Measurements from ENCODE around the gene ESYT1.
A peak's percentile ranks its signal among the peaks of the same experiment; 100 is the strongest.
"Not testable (repeated sequence)": the region's sequence is repeated elsewhere in the genome, so short reads cannot be mapped to it uniquely, and the experiment has no call there.

The ESYT1 gene

DNA sequence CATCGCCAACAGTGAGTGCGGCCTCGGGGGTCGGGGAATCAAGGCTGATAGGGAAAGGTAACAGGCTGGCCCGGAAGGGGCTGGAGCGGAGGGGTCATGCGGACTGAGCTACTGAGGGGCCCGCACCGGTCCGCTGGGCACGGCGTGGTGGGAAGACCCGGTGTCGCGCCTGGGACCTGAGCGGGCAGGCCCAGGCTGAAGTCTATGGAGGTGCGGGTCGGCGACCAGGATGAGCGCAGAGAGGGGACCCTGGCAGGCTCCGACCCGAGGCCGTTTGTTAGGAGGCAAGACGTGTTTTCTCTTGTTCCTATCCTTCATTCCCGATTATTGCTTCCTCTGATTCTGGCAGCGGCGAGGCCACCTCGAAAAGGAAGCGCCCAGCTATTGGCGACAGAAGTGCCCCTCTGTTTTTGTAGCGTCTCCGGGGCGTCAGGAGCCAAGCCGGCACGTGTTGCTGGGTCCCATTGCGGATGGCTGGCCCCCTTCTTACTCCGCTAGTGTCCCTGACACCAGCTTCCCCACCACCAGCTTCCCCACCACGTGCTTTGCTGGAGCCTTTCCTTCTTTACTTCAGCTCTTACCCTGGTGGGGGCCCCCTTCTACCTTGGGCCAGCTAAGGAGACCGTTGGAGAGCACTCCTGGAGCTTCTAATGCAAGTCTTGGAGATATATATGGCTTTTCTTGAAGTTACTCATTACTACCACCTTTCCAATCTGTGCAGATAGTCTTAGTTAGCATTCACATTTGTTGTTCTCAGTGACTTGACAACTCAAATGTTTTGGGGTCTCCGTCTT is 23.1 kb upstream of the ESYT1 start:
- peak; percentile 73 for DNase-seq

DNA sequence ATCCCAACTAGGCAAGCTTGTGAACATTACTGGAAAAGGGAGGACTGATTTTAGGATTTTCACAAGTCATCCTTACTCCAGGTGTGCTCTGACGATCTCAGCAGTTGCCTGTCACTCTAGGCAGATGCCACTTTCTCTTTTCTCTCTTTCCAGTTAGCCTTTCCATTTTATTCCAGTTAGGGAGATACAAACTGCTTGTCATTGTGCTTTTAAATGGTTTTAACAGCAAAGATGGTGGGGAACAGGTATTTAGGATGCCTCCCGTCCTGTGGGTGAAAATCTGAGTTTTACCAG is 22.5 kb upstream of the ESYT1 start:
- no peak for DNase-seq

DNA sequence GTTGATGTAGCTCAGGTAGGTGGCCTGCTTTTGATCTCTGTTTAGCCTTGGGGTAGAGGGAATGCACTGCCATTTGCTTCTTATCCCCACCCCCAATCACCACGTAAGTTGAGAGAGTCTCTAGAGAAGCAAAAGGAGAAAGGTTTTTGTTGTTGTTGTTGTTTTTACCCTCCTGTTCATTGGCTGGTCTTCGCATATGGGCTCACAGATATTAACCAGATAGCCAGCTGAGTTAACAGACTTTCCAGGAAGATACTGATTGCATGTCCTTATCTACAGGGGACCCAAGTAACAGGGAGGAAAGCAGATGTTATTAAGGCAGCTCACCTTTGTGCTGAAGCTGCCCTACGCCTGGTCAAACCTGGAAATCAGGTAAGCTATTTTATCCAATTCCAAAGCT is 20.8 kb upstream of the ESYT1 start:
- DNase-seq: no peak

DNA sequence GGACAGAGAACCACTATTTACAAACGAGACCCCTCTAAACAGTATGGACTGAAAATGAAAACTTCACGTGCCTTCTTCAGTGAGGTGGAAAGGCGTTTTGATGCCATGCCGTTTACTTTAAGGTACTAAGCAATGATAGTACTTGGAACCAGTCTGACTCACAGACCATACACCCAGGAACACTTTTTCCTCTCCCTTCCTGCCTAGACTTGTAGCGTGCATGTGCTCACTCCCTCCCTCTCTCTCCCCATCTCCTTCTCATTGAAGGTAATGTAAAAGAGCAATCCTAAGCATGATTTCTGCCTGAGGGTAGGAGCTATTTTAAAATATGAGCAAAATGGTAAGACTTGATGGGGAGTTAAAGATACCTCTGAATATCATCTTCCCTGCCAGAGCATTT is 17.5 kb upstream of the ESYT1 start:
- DNase-seq: no peak

DNA sequence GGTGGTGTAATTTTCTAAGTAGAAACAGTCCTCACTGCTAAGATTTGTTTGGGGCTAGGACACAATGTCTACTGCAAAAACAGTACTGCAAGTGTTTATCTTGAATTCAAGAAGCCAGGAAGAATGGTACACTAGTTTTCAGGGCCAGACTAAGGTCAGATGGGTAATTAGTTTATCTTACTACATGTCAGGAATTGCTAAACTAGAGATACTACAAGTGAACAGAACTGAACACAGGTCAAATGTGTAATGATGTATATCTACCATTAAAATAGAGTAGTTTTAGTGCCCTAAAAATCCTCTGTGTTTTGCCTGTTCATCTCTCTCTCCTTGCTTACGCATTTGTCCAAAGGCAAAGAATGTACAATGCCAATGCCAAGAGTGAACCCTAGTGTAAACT is 14.0 kb upstream of the ESYT1 start:
- no peak for DNase-seq

DNA sequence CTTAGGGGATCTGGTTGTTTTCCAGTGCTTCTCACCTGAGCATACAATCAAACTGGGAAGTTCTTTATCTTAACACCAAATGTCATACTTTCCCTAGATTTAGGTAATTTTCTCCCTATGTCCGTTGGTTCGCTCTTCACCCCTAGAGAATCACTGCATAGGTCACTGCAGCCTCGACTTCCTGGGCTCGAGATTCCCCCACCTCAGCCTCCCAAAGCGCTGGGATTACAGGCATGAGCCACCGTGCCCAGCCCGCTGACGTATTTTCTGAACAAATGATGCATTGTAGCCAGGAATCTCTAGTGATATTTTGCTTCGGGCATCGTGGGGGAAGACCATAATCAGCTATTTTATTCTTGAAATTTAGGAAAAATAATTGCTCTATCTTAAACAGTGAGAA is 12.7 kb upstream of the ESYT1 start:
- DNase-seq: no peak

DNA sequence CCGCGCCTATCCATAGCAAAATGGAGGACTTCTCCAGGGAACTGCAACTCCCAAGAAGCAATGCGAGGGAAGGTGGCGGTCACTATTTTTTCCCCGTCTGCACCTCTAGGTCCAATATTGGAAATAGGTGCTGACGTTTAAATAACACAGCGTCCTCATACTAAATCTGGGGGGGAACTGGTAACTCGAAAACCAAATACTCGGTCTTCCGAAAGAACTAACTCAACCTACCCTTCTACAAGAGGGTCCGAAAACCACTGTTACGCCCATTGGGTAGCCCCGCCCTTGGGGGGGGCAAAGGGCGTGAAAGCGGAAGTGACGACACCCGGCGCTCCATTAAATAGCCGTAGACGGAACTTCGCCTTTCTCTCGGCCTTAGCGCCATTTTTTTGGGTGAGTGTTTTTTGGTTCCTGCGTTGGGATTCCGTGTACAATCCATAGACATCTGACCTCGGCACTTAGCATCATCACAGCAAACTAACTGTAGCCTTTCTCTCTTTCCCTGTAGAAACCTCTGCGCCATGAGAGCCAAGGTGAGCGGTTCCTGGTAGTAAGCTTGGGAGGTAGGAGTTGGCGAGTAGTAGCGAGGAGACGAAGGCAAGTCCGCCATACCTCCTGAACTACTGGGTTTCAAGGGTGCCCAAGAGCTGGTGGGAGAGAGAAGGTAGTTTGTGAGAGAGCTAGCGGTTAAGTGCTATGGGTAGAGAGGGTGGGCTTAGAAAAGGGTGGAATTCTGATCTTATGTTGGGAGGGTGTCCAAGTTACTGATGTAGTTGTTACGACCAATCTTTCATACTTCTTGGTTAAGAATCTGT is 11.6 kb upstream of the ESYT1 start, which contains the start of gene RPL41:
Gene RPL41 (plus strand): TSS at position 367 of the 815 bp plus-strand sequence.
- peak; percentile 97 for DNase-seq

DNA sequence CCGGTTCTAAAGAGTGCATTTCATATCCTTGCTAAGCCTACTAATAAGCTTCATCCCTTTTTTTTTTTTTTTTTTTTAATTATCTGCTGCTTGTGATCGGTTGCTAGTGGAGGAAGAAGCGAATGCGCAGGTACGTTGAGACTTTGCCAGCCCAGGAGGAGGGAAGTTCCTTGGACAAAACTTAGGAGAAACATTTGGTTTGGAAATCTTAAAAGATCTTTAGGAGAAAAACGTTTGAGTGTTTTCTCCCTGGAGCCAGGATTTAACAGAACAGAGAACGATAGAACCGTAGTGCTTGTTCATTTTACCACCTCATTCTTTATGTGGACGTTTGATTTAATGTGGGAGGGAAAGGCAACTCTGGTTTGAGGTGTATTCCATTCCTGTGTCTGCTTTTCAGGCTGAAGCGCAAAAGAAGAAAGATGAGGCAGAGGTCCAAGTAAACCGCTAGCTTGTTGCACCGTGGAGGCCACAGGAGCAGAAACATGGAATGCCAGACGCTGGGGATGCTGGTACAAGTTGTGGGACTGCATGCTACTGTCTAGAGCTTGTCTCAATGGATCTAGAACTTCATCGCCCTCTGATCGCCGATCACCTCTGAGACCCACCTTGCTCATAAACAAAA is 10.9 kb upstream of the ESYT1 start:
- not testable (repeated sequence) for DNase-seq

DNA sequence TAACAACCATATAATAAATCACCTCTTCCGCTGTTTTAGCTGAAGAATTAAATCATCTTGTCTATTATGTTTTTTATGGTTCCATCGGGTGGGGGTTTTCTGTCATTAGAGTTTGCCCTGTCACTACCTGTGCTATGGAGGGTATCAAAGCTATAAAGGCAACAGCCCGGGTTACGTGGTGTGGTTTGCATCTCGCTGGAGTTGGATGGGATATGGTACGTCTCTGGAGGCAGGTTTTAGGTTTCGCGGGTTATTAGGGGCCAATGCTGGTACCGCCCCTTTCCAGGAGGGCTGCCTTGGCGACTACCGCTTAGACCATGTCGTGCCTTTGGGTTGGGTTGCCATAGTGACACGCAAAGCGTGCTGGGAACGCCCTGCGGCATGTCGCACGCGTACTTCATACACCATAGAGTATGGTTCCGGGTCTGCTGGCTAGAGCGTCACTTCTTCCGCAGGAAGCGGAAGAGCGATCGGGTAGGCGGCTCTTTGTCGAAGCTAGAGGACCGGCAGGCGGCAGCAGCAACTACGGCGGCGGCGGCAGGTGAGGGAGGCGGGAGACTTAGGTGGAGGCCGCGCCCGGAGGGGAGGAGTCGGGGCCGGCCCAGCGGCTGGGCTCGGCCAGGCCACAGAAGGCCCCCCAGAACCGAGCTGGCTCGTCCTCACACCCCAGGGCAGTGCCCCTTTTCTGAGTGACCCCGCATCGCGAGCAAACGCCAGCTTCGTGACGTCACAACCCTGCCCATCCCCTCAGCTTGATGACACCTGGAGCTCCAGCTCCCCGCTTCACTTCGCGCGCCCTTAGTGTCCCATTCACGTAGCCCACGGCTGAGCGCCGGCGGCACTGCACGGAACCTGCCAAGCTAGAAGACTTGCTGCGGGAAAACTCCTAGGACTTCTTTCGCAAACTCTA is 10.0 kb upstream of the ESYT1 start, which contains the start of gene ZC3H10:
Gene ZC3H10 (plus strand): TSS at position 489 of the 910 bp plus-strand sequence. CDS start 2,297 bp downstream, outside the sequence.
- DNase-seq: peak; percentile 99

DNA sequence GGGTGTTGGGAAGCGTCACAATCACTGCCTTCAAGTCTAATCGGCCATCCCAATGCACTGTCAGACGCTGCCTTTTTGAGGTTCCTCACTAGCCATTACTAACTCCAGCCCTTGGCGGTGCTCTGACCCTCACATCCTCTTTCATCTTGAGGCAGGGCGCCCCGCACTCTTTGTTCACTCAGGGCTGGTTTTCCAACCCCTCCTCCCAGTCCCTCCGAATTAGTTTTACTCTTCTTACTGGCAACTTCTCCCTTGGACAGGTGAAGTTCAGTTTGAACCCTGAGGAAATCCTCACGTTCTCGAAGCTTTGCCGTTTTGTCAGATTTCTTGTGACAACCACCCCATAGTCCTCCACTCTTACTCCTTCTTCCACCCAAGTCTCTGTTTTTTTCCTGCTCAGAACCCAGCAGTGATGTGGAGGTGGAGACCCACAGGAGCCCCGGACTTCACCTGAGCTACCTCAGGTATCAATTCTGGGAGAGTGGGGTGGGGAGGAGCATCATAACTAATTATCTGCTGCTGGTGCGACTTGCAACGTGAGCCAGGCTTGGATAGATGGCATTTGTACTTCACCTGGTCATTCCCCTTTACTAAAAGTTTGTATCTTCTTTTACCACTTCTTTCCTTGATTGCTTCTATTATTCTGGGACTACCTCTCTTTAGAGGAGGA is 9.2 kb upstream of the ESYT1 start:
- DNase-seq: no peak

DNA sequence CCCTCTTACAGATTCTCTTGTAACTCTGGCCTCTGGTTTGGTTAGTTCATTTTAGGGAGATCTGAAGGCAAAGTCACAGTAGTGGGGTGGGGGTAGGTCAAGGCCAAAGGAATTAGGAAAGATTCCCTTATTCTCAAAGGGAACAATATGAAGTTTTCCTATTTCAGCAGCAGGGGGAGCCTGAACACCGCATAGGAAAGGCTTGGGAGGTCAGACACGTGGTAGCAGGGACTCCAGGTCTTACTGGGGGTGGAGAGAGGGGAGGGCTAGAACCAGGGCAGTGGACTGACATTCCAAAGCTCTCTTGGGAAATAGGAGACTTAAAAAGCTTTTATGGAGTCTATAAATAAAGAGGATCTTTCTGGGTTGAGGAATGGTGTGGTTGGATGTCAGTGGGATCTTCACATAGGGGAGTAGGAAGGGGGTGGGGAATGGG is 8.7 kb upstream of the ESYT1 start:
- peak; percentile 68 for DNase-seq

DNA sequence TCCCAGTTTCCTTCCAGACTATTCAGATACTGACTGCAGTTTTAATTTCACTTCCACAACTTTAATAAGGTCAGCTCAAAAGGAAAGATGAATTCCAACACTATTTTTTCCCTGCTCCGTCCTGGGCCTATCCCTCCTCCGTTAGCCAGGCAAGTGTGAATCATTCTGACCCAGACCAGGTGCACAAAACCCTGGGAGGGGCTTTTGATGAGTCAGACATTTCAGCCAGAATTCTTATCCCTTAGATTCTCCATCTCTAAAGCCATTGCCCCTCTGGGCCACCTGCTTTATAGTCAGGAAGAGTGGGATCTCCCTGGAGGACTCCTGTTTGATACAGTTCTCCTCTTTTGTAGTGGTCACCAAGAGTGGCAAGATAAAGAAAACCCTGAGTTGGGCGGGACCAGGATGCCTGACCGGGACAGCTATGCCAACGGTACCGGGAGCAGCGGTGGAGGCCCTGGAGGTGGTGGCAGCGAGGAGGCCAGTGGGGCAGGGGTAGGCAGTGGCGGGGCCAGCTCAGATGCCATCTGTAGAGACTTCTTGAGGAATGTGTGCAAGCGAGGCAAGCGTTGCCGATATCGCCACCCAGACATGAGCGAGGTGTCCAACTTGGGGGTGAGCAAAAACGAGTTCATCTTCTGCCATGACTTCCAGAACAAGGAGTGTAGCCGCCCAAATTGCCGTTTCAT is 7.8 kb upstream of the ESYT1 start:
- no peak for DNase-seq

DNA sequence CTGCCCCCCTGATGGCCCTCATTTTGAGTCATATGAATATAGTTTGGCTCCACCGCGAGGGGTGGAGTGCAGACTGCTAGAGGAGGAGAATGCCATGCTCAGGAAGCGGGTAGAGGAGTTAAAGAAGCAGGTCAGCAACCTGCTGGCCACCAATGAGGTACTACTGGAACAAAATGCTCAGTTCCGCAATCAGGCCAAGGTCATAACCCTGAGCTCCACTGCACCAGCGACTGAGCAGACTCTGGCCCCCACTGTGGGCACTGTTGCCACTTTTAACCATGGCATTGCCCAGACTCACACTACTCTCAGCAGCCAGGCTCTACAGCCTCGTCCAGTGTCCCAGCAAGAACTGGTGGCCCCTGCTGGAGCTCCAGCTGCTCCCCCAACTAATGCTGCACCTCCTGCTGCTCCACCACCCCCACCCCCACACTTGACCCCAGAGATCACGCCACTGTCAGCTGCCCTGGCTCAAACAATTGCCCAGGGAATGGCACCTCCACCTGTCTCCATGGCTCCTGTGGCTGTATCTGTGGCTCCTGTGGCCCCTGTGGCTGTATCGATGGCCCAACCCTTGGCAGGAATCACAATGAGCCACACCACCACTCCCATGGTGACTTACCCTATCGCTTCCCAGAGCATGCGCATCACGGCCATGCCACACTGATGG is 6.7 kb upstream of the ESYT1 start:
- DNase-seq: no peak

DNA sequence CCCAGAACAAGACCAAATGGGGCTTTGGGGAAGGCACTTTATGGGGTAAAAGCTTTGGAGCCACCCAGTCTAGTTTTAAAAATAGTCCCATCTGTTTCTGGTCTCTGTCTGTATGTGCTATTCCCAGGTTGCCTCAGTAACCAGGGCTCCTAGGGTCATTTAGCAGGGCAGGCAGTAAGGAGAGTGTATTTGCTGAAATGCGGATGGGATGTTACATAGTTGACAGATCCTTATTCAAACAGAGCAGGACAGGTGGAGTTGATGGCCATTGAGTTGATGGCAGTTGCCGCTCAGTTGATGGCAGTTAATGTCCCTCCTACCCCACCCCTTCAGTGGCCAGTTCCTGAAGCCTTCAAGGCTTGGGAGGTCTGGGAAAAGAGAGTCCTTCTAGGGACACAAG is 5.4 kb upstream of the ESYT1 start:
- DNase-seq: no peak

DNA sequence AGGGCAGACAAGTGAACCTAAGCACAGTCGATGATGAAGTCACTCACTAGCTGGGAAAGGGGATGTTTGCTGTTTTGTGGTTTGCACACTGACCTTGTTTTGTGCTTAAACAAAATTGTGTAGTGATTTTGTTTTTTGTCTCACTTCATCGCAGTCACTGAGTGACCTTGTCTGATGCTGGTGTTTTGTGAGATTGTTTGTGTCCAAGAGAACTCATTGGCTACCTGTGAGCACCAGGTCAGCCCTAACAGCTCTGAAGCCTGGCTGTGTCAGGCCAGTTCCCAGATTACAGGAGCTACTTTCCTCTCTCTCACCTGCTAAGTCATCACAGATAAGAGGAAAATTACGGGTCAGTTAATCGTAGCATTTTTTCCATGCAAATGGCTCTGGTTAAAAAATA is 3.9 kb upstream of the ESYT1 start:
- no peak for DNase-seq

DNA sequence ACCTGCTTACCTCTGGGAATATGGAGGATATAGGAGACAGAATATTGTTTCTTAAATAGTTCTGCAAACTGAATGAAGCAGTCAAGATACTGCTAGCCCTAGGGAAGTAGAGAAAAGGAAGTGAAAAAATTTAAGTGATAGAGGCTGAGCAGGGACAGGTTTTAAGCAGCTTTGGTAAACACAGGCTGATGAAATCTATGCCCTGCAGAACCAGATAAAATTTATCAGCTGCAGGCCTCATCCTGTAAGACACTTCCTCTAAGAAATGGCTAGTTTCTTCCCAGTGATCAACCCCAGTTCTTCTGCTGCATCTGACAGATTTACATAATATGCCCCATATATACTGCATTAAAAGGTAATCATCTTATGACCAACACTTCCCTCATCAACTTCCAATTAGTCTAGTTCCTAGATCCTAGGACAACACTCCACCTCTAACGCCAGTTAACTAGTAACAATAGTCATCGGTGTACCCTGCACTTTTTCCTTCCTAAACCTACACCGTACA is 1.3 kb upstream of the ESYT1 start:
- DNase-seq: no peak

DNA sequence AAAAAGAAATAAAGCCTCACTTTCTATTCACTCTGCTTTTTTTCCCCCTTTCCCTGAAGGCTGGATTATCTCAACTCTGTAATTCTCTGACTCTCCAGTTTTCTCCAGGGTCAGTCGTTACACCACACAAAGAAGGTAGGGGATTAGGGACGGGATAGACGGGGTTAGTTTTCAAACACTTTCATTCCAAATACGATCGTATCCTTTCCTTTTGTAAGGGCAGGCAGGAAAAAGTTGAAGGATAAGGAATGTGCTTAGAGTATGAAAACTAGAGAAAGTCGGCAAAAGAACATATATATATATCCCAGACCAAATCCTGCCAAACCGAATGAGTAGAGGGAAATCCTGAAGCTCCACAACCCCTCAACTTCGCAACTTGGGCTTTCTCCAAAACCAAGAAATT is 581 bp upstream of the ESYT1 start:
- no peak for DNase-seq

DNA sequence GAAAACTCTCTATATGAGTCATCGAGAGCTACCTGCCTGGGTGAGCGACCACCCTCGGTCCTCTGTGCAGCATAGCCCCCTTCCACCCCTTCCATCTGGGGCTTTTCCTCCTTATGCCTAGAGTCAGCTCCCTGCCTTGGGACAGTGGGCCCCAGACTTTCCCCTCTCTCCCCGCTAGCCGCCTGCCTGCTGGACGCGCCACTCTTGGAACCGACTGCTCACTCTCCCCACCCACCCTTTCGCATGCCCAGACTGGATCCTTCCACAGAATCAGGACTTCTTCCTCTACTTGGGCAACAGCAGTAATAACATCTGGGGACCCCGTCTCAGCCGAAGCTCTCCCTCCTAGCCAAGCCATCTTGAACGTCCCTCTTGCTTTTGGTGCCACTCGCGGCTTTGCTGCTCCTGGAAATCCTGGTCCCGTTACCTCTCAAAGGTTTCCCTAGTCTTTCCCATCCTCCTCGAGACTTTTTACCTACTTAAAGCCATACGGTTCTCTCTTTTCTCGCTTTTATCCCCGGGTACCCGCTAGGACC is 671 bp downstream of the ESYT1 start:
- no peak for DNase-seq

DNA sequence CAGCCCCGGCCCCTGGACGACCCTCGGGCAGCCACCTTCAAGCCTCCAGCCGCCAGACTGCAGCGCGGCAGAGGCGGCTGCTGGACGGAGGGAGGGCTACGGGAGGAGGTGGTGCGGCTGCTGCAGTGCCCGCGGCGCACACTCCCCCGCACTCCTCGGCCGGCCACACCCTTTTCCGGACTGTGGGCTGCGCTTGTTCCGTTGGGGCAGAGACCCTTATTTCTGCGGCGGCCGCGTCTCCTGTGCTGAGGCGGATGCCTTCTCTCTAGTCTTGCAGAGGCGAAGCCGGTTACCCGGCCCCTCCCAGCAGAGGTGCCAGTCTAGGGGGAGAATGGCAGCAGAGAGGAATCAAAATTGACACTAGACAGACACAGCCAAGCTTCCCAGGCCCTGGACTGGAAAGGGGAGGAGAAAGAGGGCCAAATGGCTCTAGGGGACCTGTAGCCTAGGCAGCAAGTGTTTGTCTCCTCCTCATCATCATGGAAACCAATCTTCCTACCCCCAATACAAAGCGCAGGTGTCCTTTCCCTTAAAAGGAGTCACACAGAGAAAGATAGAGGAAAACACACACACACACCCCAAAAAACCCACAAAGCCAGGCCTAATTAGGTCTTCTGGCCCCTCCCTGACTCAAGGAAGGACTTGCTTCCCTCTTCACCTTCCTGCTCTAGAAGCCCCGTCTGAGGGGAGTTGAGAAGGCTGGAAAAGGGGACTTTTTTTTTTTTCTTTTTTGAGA is 1.3 kb downstream of the ESYT1 start:
- peak; percentile 87 for DNase-seq

Measured in activated CD8-positive, alpha-beta memory T cell treated with anti-CD3 and anti-CD28 coated beads, Interleukin-2, amount 50 U/mL, for 48 hours (primary cell).